Uterus (tissue), 2 donors: ENCODE results near the gene CREB1.

Experiments
- CTCF ChIP-seq, 4 experiments: fragments of 200-600 bp in 2 of 4; fragments of 450-650 bp in 2 of 4; sonication (generic) in 2 of 4; IDR thresholded peaks; one replicate each; pipeline ENCODE4 v1.5.1; 2016 to 2019; ENCODE audit warnings: antibody characterized with exemption in 4 of 4, mild to moderate bottlenecking in 2 of 4, moderate library complexity in 1 of 4
- POLR2A ChIP-seq, 2 donors: fragments of 450-650 bp; IDR thresholded peaks; one replicate each; pipeline ENCODE4 v1.6.1; 2016; ENCODE audit warnings: antibody characterized with exemption in 2 of 2, mild to moderate bottlenecking in 1 of 2, moderate library complexity in 1 of 2

GRCh38 chr2:207603486-207603885 is 73.7 kb downstream of the CREB1 start:
- TF ChIP-seq CTCF (IDR thresholded peaks at IDR 0.05) (no peak), POLR2A (IDR thresholded peaks at IDR 0.05) (no peak)
